Mesendoderm (in vitro differentiated cells): ENCODE measurements around the gene HAUS7.

Experiments used
- DNase-seq: peaks from one replicate; pipeline ENCODE4 v3.0.0; 2013
- H2AK5ac ChIP-seq: 2 replicates; pipeline ENCODE4 v1.6.1; 2013; ENCODE audit warnings: low read length, inconsistent platforms
- H2BK120ac ChIP-seq: 2 replicates; pipeline ENCODE4 v1.6.1; 2013; ENCODE audit warnings: low read depth, mild to moderate bottlenecking, low read length, moderate library complexity, mixed read lengths
- H2BK15ac ChIP-seq: replicated peaks from 2 replicates; pipeline ENCODE4 v1.6.1; 2013; ENCODE audit warnings: low read depth, mild to moderate bottlenecking, moderate library complexity
- H2BK5ac ChIP-seq: 2 replicates; pipeline ENCODE4 v1.6.1; 2013; ENCODE audit warnings: low read length, inconsistent platforms
- H3K18ac ChIP-seq: 2 replicates; pipeline ENCODE4 v1.6.1; 2013; ENCODE audit warnings: mild to moderate bottlenecking, low read length, mixed read lengths
- H3K23ac ChIP-seq: one replicate; pipeline ENCODE4 v1.6.1; 2013; ENCODE audit warnings: low read length
- H3K27ac ChIP-seq: 2 replicates; pipeline ENCODE4 v1.5.1; 2013; ENCODE audit warnings: low read depth, mild to moderate bottlenecking, inconsistent platforms, low read length, moderate library complexity
- H3K27me3 ChIP-seq: 2 replicates; pipeline ENCODE4 v1.6.1; 2013; ENCODE audit warnings: low read length, control low read depth, mild to moderate bottlenecking, inconsistent platforms; ENCODE audit not compliant: insufficient read depth, poor library complexity
- H3K36me3 ChIP-seq: 2 replicates; pipeline ENCODE4 v1.6.1; 2013; ENCODE audit warnings: low read length, inconsistent platforms; ENCODE audit not compliant: control insufficient read depth, insufficient read depth
- H3K4ac ChIP-seq: one replicate; pipeline ENCODE4 v1.6.1; 2013; ENCODE audit warnings: low read depth, mild to moderate bottlenecking, low read length, moderate library complexity
- H3K4me1 ChIP-seq: 2 replicates; pipeline ENCODE4 v1.6.1; 2013; ENCODE audit warnings: low read depth, low read length, inconsistent platforms; ENCODE audit not compliant: control insufficient read depth
- H3K4me2 ChIP-seq: 2 replicates; pipeline ENCODE4 v1.6.1; 2013; ENCODE audit warnings: low read length
- H3K4me3 ChIP-seq: 2 replicates; pipeline ENCODE4 v1.5.1; 2013; ENCODE audit warnings: mild to moderate bottlenecking, low read length
- H3K56ac ChIP-seq: one replicate; pipeline ENCODE4 v1.6.1; 2013; ENCODE audit warnings: low read length
- H3K79me1 ChIP-seq: 2 replicates; pipeline ENCODE4 v1.6.1; 2013; ENCODE audit warnings: low read length, inconsistent platforms
- H3K79me2 ChIP-seq: 2 replicates; pipeline ENCODE4 v1.6.1; 2013; ENCODE audit warnings: mild to moderate bottlenecking, low read length; ENCODE audit not compliant: control insufficient read depth, insufficient read depth
- H3K9ac ChIP-seq: 2 replicates; pipeline ENCODE4 v1.6.1; 2013; ENCODE audit warnings: low read length, inconsistent platforms
- H4K5ac ChIP-seq: one replicate; pipeline ENCODE4 v1.6.1; 2013; ENCODE audit warnings: low read length
- H4K8ac ChIP-seq: one replicate; pipeline ENCODE4 v1.6.1; 2013; ENCODE audit warnings: low read depth, mild to moderate bottlenecking, control low read depth, low read length, moderate library complexity
- WGBS: extraction: QIAGEN DNeasy Blood & Tissue Kit; methylation state at CpG from one replicate; pipeline ENCODE4 v1.1.7; 2013; ENCODE audit warnings: low lambda C conversion rate, missing lambda C conversion rate; ENCODE audit not compliant: insufficient coverage; ENCODE audit errors: extremely low coverage; 5-methylcytosine and 5-hydroxymethylcytosine counted together

The HAUS7 gene

DNA sequence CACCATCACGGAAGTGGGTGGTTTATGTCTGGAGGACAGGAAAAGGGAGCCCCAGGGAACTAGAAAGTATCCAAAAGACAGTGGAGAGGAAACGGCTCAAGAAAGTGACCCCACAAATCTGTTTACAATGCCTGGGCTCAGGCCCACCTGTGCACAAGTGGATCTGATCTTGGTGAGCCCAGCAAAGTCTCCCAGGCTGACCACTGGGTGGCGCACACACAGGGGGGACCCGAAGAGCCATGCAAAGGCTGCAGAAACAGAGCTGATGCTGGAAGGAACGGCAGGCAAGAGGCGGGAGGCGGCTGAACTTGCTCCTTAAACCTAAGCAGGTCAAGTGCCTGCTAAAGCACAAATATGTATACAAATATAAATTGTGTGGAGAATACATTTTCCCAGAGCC lies 9.6 kb downstream of the HAUS7 start:
- Histone ChIP-seq H3K9ac (no peak overlapping the region), H3K23ac (no peak overlapping the region), H3K79me2 (no peaks in the 10 kb centered on the region), H3K79me1 (no peaks in the 10 kb centered on the region), H2BK15ac (no peak overlapping the region), H4K8ac (no peak overlapping the region), H3K4me2 (no peak overlapping the region), H3K18ac (no peak overlapping the region), H3K56ac (no peak overlapping the region), H3K4ac (no peak overlapping the region), H2AK5ac (no peak overlapping the region), H3K27ac (no peak overlapping the region), H2BK5ac (no peak overlapping the region), H4K5ac (no peak overlapping the region), H3K27me3 (no peaks in the 10 kb centered on the region), H3K4me1 (no peaks in the 10 kb centered on the region), H3K4me3 (no peak overlapping the region), H3K36me3 (no peaks in the 10 kb centered on the region), H2BK120ac (no peak overlapping the region)
- no CpG with 5 or more reads among the region's 7 CpGs for whole genome bisulfite sequencing
- peak; percentile 67 for DNase-seq

DNA sequence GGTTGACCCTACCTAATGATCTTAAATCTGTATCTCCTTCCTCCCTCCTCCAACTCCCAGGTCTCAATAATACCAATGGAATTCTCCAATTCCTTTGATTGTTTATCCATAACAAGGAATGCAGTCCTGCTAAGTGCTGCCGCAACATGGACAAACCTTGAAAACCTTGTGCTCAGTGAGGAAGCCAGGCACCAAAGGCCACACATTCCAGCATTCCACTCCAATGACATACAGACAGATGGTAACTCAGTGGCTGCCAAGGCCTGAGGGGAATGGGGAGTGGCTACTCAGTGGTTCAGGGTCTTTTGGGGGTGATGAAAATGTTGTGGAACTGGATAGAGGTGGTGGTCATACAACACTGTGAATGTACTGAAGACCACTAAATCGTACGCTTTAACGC lies 10.4 kb downstream of the HAUS7 start:
- Histone ChIP-seq H3K4me1 (no peaks in the 10 kb centered on the region), H2BK5ac (no peak overlapping the region), H3K79me1 (no peaks in the 10 kb centered on the region), H3K56ac (no peak overlapping the region), H3K27me3 (no peaks in the 10 kb centered on the region), H3K4me3 (no peak overlapping the region), H3K27ac (no peak overlapping the region), H3K23ac (no peak overlapping the region), H2BK120ac (no peak overlapping the region), H2BK15ac (no peak overlapping the region), H3K18ac (no peak overlapping the region), H3K79me2 (no peaks in the 10 kb centered on the region), H3K9ac (no peak overlapping the region), H4K5ac (no peak overlapping the region), H4K8ac (no peak overlapping the region), H3K36me3 (no peaks in the 10 kb centered on the region), H2AK5ac (no peak overlapping the region), H3K4ac (no peak overlapping the region), H3K4me2 (no peak overlapping the region)
- peak; percentile 84 for DNase-seq
- WGBS: no CpG with 5 or more reads among the region's 4 CpGs

DNA sequence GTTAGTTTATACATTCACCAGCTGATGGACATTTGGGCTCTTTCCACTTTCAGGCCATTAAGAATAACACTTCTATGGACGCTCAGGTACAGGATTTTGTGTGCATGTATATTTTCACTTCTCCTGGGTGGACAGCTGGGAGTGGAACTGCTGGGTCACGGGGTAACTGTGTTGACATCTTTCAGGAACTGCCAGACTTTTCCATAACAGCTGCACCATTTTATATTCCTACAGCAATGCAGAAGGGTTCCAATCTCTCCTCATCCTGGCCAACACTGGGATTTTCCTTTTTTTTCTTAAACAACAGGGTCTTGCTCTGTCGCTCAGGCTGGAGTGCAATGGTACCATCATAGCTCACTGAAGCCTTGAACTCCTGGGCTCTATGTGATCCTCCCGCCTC lies 11.9 kb downstream of the HAUS7 start:
- no peak for DNase-seq
- WGBS: no CpG with 5 or more reads among the region's 4 CpGs
- Histone ChIP-seq H2BK120ac (no peak overlapping the region), H2BK15ac (no peak overlapping the region), H3K79me2 (no peaks in the 10 kb centered on the region), H3K9ac (no peak overlapping the region), H3K18ac (no peak overlapping the region), H2AK5ac (no peak overlapping the region), H3K36me3 (no peaks in the 10 kb centered on the region), H3K56ac (no peak overlapping the region), H4K5ac (no peak overlapping the region), H4K8ac (no peak overlapping the region), H3K23ac (no peak overlapping the region), H3K27ac (no peak overlapping the region), H3K27me3 (no peaks in the 10 kb centered on the region), H3K4me3 (no peak overlapping the region), H3K79me1 (no peaks in the 10 kb centered on the region), H2BK5ac (no peak overlapping the region), H3K4me1 (no peaks in the 10 kb centered on the region), H3K4ac (no peak overlapping the region), H3K4me2 (no peak overlapping the region)

DNA sequence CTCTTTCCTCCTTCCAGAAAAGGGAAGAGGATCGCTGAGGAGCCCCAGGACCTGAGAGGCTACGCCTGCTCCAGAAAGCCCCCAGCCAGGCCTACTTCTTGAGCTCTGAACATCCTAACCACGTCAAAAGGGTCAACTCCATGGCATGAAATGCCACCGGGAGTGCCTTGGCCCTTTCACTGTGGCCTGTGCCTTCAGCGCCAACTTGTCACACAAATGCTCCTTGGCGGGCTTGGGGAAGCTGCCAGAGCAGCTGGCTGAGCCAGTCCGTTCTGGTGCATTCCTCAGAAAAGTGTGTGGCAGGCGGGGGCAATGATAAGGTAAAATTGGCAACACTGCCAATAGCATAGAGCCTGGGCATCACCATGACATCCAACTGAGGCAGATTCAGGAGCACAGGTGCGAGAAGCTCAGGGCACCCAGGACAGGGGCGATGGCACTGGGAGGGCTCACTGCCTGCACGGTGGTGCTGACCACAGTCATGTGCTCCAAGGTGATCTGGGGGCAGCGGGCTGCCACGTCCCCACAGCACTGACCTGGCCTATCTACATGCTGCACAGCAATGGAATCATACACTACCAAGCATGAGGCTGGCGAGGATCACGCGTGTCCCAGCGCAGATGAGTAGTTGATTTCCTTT lies 12.4 kb downstream of the HAUS7 start:
- Histone ChIP-seq H3K27ac (no peak overlapping the region), H2BK15ac (no peak overlapping the region), H3K79me1 (no peaks in the 10 kb centered on the region), H3K23ac (no peak overlapping the region), H3K27me3 (no peaks in the 10 kb centered on the region), H3K4ac (no peak overlapping the region), H2BK120ac (no peak overlapping the region), H3K36me3 (no peaks in the 10 kb centered on the region), H3K4me2 (no peak overlapping the region), H3K18ac (no peak overlapping the region), H4K8ac (no peak overlapping the region), H2BK5ac (no peak overlapping the region), H3K9ac (no peak overlapping the region), H3K56ac (no peak overlapping the region), H2AK5ac (no peak overlapping the region), H3K4me3 (no peak overlapping the region), H3K4me1 (no peaks in the 10 kb centered on the region), H4K5ac (no peak overlapping the region), H3K79me2 (no peaks in the 10 kb centered on the region)
- WGBS: no CpG with 5 or more reads among the region's 17 CpGs
- DNase-seq: no peak

DNA sequence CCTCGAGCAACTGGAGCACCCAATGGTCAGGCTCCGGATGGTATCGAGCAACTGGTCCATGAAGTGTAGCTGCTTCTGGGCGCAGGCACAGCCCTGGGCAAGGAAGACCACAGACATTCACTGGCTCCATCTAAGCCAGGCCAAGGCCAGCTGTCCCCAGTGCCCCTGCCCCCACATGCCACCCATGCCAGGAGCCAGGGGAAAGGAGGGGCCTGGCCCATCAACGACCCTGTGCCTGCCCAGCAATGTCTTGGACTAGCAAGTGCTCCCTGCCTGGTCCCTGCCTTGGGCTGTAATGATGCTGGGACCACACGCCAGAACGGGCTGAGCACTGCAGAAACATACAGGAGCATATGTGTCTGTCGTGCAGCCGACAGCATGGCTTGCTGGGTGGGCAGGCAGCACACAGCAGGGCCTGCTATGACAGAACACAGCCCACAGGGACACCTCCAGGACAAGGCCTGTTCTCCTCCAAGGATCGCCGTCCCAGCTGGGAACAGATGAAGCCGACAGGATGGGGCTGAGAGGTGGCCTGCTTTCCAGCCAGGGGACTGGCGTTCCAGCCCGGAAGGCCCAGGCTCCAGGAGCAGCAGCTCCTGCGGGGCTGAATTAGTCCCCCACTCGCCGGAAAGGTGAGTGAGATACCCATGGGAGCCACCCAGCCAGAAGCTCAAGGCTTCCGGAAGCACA lies 13.1 kb downstream of the HAUS7 start:
- Histone ChIP-seq H3K4me1 (no peaks in the 10 kb centered on the region), H3K23ac (no peak overlapping the region), H3K56ac (no peak overlapping the region), H3K4me2 (no peak overlapping the region), H3K18ac (no peak overlapping the region), H3K27me3 (no peaks in the 10 kb centered on the region), H3K4ac (no peak overlapping the region), H3K4me3 (no peak overlapping the region), H2BK5ac (no peak overlapping the region), H3K79me1 (no peaks in the 10 kb centered on the region), H3K27ac (no peak overlapping the region), H4K5ac (no peak overlapping the region), H3K79me2 (no peaks in the 10 kb centered on the region), H2BK15ac (no peak overlapping the region), H2AK5ac (no peak overlapping the region), H3K9ac (no peak overlapping the region), H4K8ac (no peak overlapping the region), H3K36me3 (no peaks in the 10 kb centered on the region), H2BK120ac (no peak overlapping the region)
- WGBS: no CpG with 5 or more reads among the region's 18 CpGs
- no peak for DNase-seq

DNA sequence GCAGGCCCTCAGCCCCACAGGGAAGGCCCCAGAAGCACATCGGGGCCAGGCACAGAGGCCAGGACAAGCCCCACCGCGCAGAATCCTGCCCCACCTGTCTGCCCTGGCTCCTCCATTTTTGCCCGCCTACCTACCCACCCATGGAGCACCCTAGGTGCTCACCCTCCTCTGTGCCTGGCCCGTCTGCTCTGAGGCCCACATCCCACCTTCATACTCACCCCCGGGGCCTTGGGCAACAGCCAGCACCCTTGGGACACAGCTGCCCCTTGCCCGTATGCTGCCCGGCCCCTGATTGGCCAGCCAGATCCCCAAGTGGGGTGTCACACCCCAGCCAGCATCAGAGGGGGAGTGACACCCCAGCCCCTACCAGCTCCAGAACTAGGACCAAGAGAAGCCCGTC lies 13.7 kb downstream of the HAUS7 start:
- no peaks in the 10 kb centered on the region for H3K79me2 ChIP-seq
- no peaks in the 10 kb centered on the region for H3K4me1 ChIP-seq
- no peaks in the 10 kb centered on the region for H3K79me1 ChIP-seq
- H3K36me3 ChIP-seq: no peaks in the 10 kb centered on the region
- no peak overlapping the region for H3K18ac ChIP-seq
- no peak overlapping the region for H2BK120ac ChIP-seq
- H3K9ac ChIP-seq: no peak overlapping the region
- H2BK15ac ChIP-seq: no peak overlapping the region
- H3K4me3 ChIP-seq: no peak overlapping the region
- H3K27ac ChIP-seq: no peak overlapping the region
- no peak overlapping the region for H3K23ac ChIP-seq
- no peak overlapping the region for H3K56ac ChIP-seq
- H3K4ac ChIP-seq: no peak overlapping the region
- no peaks in the 10 kb centered on the region for H3K27me3 ChIP-seq
- no peak for DNase-seq
- no peak overlapping the region for H4K5ac ChIP-seq
- H2AK5ac ChIP-seq: no peak overlapping the region
- H3K4me2 ChIP-seq: no peak overlapping the region
- no peak overlapping the region for H4K8ac ChIP-seq
- WGBS: no CpG with 5 or more reads among the region's 9 CpGs
- no peak overlapping the region for H2BK5ac ChIP-seq
